Ammon's horn (tissue), 1 donor: ENCODE measurements around the gene ITGA8.
"Not testable (repeated sequence)": the region's sequence is repeated elsewhere in the genome, so short reads cannot be mapped to it uniquely, and the experiment has no call there.

Experiments used
- DNase-seq: peaks from one replicate; pipeline ENCODE4 v3.0.0-alpha.2; 2016; ENCODE audit warnings: low spot score

The ITGA8 gene

GRCh38 chr10:15491856-15492642, 227.7 kb downstream of the ITGA8 start:
- no peak for DNase-seq

GRCh38 chr10:15489431-15489830, 230.3 kb downstream of the ITGA8 start:
- no peak for DNase-seq

- no peak for DNase-seq
These were observed 232.3 kb downstream of the ITGA8 start for GRCh38 chr10:15487376-15487775.

- DNase-seq: no peak
These were observed 233.3 kb downstream of the ITGA8 start for GRCh38 chr10:15486404-15486803.

- DNase-seq: no peak
These were observed 233.9 kb downstream of the ITGA8 start for GRCh38 chr10:15485684-15486316.

GRCh38 chr10:15485027-15485426, 234.7 kb downstream of the ITGA8 start:
- DNase-seq: no peak

- DNase-seq: no peak
These were observed 235.6 kb downstream of the ITGA8 start for GRCh38 chr10:15484128-15484527.

- DNase-seq: no peak
These were observed 236.3 kb downstream of the ITGA8 start for GRCh38 chr10:15483215-15484075.

- no peak for DNase-seq
These were observed 237.6 kb downstream of the ITGA8 start for GRCh38 chr10:15482156-15482555.

- DNase-seq: no peak
These were observed 240.8 kb downstream of the ITGA8 start for GRCh38 chr10:15478950-15479349.

- DNase-seq: no peak
These were observed 241.3 kb downstream of the ITGA8 start for GRCh38 chr10:15478429-15478828.

GRCh38 chr10:15476337-15476736, 243.4 kb downstream of the ITGA8 start:
- no peak for DNase-seq

- DNase-seq: not testable (repeated sequence)
These were observed 244.3 kb downstream of the ITGA8 start for GRCh38 chr10:15475439-15475838.

- no peak for DNase-seq
These were observed 245.1 kb downstream of the ITGA8 start for GRCh38 chr10:15474671-15475070.

- DNase-seq: no peak
These were observed 246.3 kb downstream of the ITGA8 start for GRCh38 chr10:15473396-15473767.

GRCh38 chr10:15472431-15473395, 247.0 kb downstream of the ITGA8 start:
- DNase-seq: no peak

- DNase-seq: no peak
These were observed 247.7 kb downstream of the ITGA8 start for GRCh38 chr10:15472008-15472407.

GRCh38 chr10:15469111-15469510, 250.6 kb downstream of the ITGA8 start:
- no peak for DNase-seq

- no peak for DNase-seq
These were observed 255.3 kb downstream of the ITGA8 start for GRCh38 chr10:15464381-15464780.
